ENCODE measurements around the gene SEC24C. TPM values are rescaled to one million over a fixed set of nuclear protein-coding genes. Genes with fewer than 3 reads are reported as not detected.

SEC24C gene
- total RNA-seq, 2 donors from 2014 or later, result 98.5 to 129 TPM

GRCh38 chr10:73814276-73814895 lies 70.2 kb downstream of the SEC24C start:
- Mint-ChIP-seq H3K4me1 (peaks cover 6% of the 10 kb centered on the region), H3K36me3 (ENCODE audit: low read depth) (peaks cover 49% of the 10 kb centered on the region), H3K27ac (no peak overlapping the region), H3K27me3 (no peaks in the 10 kb centered on the region), H3K9me3 (no peaks in the 10 kb centered on the region), H3K4me3 (no peak overlapping the region)
- ATAC-seq (replicated peaks), result no peak

- Mint-ChIP-seq H3K9me3 (no peaks in the 10 kb centered on the region), H3K4me3 (no peak overlapping the region), H3K27me3 (no peaks in the 10 kb centered on the region), H3K27ac (no peak overlapping the region), H3K36me3 (ENCODE audit: low read depth) (peaks cover 41% of the 10 kb centered on the region), H3K4me1 (peaks cover 4% of the 10 kb centered on the region)
- ATAC-seq (replicated peaks), result no peak
These were observed 70.9 kb downstream of the SEC24C start for GRCh38 chr10:73814896-73815718.

GRCh38 chr10:73815719-73816030 lies 71.5 kb downstream of the SEC24C start:
- Mint-ChIP-seq H3K4me1 (no peaks in the 10 kb centered on the region), H3K27ac (no peak overlapping the region), H3K27me3 (no peaks in the 10 kb centered on the region), H3K9me3 (no peaks in the 10 kb centered on the region), H3K4me3 (no peak overlapping the region), H3K36me3 (ENCODE audit: low read depth) (peaks cover 36% of the 10 kb centered on the region)
- ATAC-seq (replicated peaks), result no peak

- Mint-ChIP-seq H3K4me3 (no peak overlapping the region), H3K4me1 (no peaks in the 10 kb centered on the region), H3K27me3 (no peaks in the 10 kb centered on the region), H3K36me3 (ENCODE audit: low read depth) (peaks cover 35% of the 10 kb centered on the region), H3K9me3 (no peaks in the 10 kb centered on the region), H3K27ac (no peak overlapping the region)
- no peak for ATAC-seq (replicated peaks)
These were observed 73.0 kb downstream of the SEC24C start for GRCh38 chr10:73816917-73817729.

- peak overlapping the region; percentile 52 for H3K27ac Mint-ChIP-seq
- H3K9me3 Mint-ChIP-seq, result no peaks in the 10 kb centered on the region
- H3K27me3 Mint-ChIP-seq, result no peaks in the 10 kb centered on the region
- H3K36me3 Mint-ChIP-seq (ENCODE audit: low read depth), result peaks cover 36% of the 10 kb centered on the region
- no peak for ATAC-seq (replicated peaks)
- no peaks in the 10 kb centered on the region for H3K4me1 Mint-ChIP-seq
- H3K4me3 Mint-ChIP-seq, result no peak overlapping the region
These were observed 73.7 kb downstream of the SEC24C start for GRCh38 chr10:73817826-73818225.

- Mint-ChIP-seq H3K4me1 (no peaks in the 10 kb centered on the region), H3K27ac (peak overlapping the region; percentile 52), H3K4me3 (no peak overlapping the region), H3K9me3 (no peaks in the 10 kb centered on the region), H3K27me3 (no peaks in the 10 kb centered on the region), H3K36me3 (ENCODE audit: low read depth) (peaks cover 32% of the 10 kb centered on the region)
- ATAC-seq (replicated peaks), result no peak
These were observed 74.2 kb downstream of the SEC24C start for GRCh38 chr10:73818402-73818801.

- ATAC-seq (replicated peaks), result no peak
- Mint-ChIP-seq H3K27me3 (no peaks in the 10 kb centered on the region), H3K9me3 (no peaks in the 10 kb centered on the region), H3K36me3 (ENCODE audit: low read depth) (peaks cover 27% of the 10 kb centered on the region), H3K27ac (peak overlapping the region; percentile 54), H3K4me1 (no peaks in the 10 kb centered on the region), H3K4me3 (no peak overlapping the region)
These were observed 74.9 kb downstream of the SEC24C start for GRCh38 chr10:73819081-73819480.

- H3K27ac Mint-ChIP-seq, result peak overlapping the region; percentile 54
- H3K4me1 Mint-ChIP-seq, result no peaks in the 10 kb centered on the region
- no peak overlapping the region for H3K4me3 Mint-ChIP-seq
- H3K9me3 Mint-ChIP-seq, result no peaks in the 10 kb centered on the region
- no peaks in the 10 kb centered on the region for H3K27me3 Mint-ChIP-seq
- no peak for ATAC-seq (replicated peaks)
- H3K36me3 Mint-ChIP-seq (ENCODE audit: low read depth), result peaks cover 27% of the 10 kb centered on the region
These were observed 75.4 kb downstream of the SEC24C start for GRCh38 chr10:73819513-73820093.

Other genes starting within 250 kb of the SEC24C start
- 10 to 100 TPM; 43.9 to 50.1 TPM for gene PPP3CB, start 248.3 kb upstream of the SEC24C start, total RNA-seq
- gene USP54, start 153.0 kb upstream of the SEC24C start, total RNA-seq, result 1 to 10 TPM; 6.3 to 6.4 TPM
- not detected for gene MYOZ1, start 102.9 kb upstream of the SEC24C start, total RNA-seq
- not detected for gene SYNPO2L, start 88.3 kb upstream of the SEC24C start, total RNA-seq
- gene AGAP5, start 46.3 kb upstream of the SEC24C start, total RNA-seq, result 1 to 10 TPM; 6.3 to 7.2 TPM
- 10 to 100 TPM; 30.2 to 32.8 TPM for gene CHCHD1, start 37.7 kb downstream of the SEC24C start, total RNA-seq
- gene ZSWIM8, start 41.2 kb downstream of the SEC24C start, total RNA-seq, result 100 to 1,000 TPM in 1 of 2 donors, 10 to 100 TPM in 1; 66.1 to 113 TPM
- gene NDST2, start 67.2 kb downstream of the SEC24C start, total RNA-seq, result 10 to 100 TPM; 41.2 to 64.0 TPM
- gene CAMK2G, start 130.2 kb downstream of the SEC24C start, total RNA-seq, result 10 to 100 TPM; 19.5 to 23.2 TPM
- under 1 TPM; 0.37 to 0.67 TPM for gene PLAU, start 166.8 kb downstream of the SEC24C start, total RNA-seq